AG09319 (cell line): ENCODE data around the gene UTRN.
A peak's percentile ranks its signal among the peaks of the same experiment; 100 is the strongest.

ENCODE experiments used
- DNase-seq: peaks from one replicate; pipeline ENCODE4 v3.0.0-alpha.2; 2010; ENCODE audit warnings: low read depth; ENCODE audit errors: extremely low read depth
- CTCF ChIP-seq: IDR thresholded peaks from 2 replicates; pipeline ENCODE4 v1.5.1; 2011; ENCODE audit warnings: low read depth, mild to moderate bottlenecking, inconsistent platforms, low read length, moderate library complexity

Gene UTRN

GRCh38 chr6:144284783-144285547, at the start of gene UTRN:
Gene UTRN, plus strand, starts transcription at chr6:144285335. Its CDS starts 6,494 bp downstream, at chr6:144291829.
- no peak; the same call in 1 of the 2 replicates for TF ChIP-seq CTCF
- peak; percentile 67 for DNase-seq

- TF ChIP-seq CTCF = no peak
These were observed 40.4 kb upstream of the UTRN start for GRCh38 chr6:144244688-144245087.

GRCh38 chr6:144246988-144247387, 38.1 kb upstream of the UTRN start:
- no peak for TF ChIP-seq CTCF
- DNase-seq = no peak

More at GRCh38 chr6:144244688-144245087, 40.4 kb upstream of the UTRN start:
- DNase-seq = no peak

GRCh38 chr6:144248003-144248402, 37.1 kb upstream of the UTRN start:
- no peak for DNase-seq
- TF ChIP-seq CTCF = no peak

GRCh38 chr6:144248476-144249301, 36.4 kb upstream of the UTRN start:
- TF ChIP-seq CTCF = no peak
- peak; percentile 65 for DNase-seq

GRCh38 chr6:144250276-144250675, 34.9 kb upstream of the UTRN start:
- no peak for DNase-seq
- TF ChIP-seq CTCF = no peak

- no peak for DNase-seq
- no peak for TF ChIP-seq CTCF
These were observed 32.9 kb upstream of the UTRN start for GRCh38 chr6:144252259-144252658.
